SU-DHL-6 (cell line): ENCODE measurements around the gene PTPRK.

Source experiments
- H2AFZ ChIP-seq: fragments of 200-600 bp; sonication (generic); 2 replicates; pipeline ENCODE4 v1.6.1; 2014; ENCODE audit warnings: low read depth, mild to moderate bottlenecking, moderate library complexity, mixed read lengths, antibody characterized with exemption, low read length; ENCODE audit not compliant: severe bottlenecking
- H3F3A ChIP-seq: fragments of 200-600 bp; shearing (Covaris generic); 2 replicates; pipeline ENCODE4 v1.6.0; 2016; ENCODE audit warnings: antibody characterized with exemption, mild to moderate bottlenecking; ENCODE audit not compliant: insufficient read depth
- H3K27ac ChIP-seq: fragments of 200-600 bp; sonication (generic); 2 replicates; pipeline ENCODE4 v1.5.1; 2016; ENCODE audit warnings: low read depth, mild to moderate bottlenecking, low read length, moderate library complexity, mixed read lengths
- H3K27me3 ChIP-seq: fragments of 200-600 bp; sonication (generic), shearing (Covaris generic); 2 replicates; pipeline ENCODE4 v1.6.0; 2014; ENCODE audit warnings: mild to moderate bottlenecking, low read length
- H3K36me3 ChIP-seq: fragments of 200-600 bp; sonication (generic); 2 replicates; pipeline ENCODE4 v1.6.1; 2014; ENCODE audit warnings: mild to moderate bottlenecking, low read length, mixed read lengths
- H3K4me2 ChIP-seq: fragments of 300-600, 200-600 bp; shearing (Covaris generic), sonication (generic); 2 replicates; pipeline ENCODE4 v1.6.0; 2014; ENCODE audit warnings: low read length, low read depth, mild to moderate bottlenecking; ENCODE audit not compliant: poor library complexity, severe bottlenecking
- H3K4me3 ChIP-seq: fragments of 200-600 bp; sonication (generic); 2 replicates; pipeline ENCODE4 v1.5.1; 2014; ENCODE audit warnings: antibody characterized with exemption, low read length, mild to moderate bottlenecking, mixed read lengths; ENCODE audit not compliant: insufficient read depth, poor library complexity, severe bottlenecking
- H3K79me2 ChIP-seq: fragments of 200-600 bp; sonication (generic); 2 replicates; pipeline ENCODE4 v1.6.1; 2014; ENCODE audit warnings: mild to moderate bottlenecking, low read length, moderate library complexity; ENCODE audit not compliant: insufficient read depth
- H3K9ac ChIP-seq: fragments of 200-600 bp; sonication (generic); 2 replicates; pipeline ENCODE4 v1.7.0; 2014; ENCODE audit warnings: mild to moderate bottlenecking, low read length
- H3K9me2 ChIP-seq: fragments of 200-600 bp; sonication (generic); replicated peaks from 2 replicates; pipeline ENCODE4 v1.6.1; 2014; ENCODE audit warnings: low read length; ENCODE audit not compliant: insufficient read depth
- H3K9me3 ChIP-seq: fragments of 200-600 bp; sonication (generic); 2 replicates; pipeline ENCODE4 v1.6.1; 2014; ENCODE audit warnings: low read length, mixed read lengths; ENCODE audit not compliant: insufficient read depth
- H4K20me1 ChIP-seq: fragments of 200-600 bp; sonication (generic); 2 replicates; pipeline ENCODE4 v1.6.1; 2014; ENCODE audit warnings: low read depth, mild to moderate bottlenecking, antibody characterized with exemption, low read length, moderate library complexity, mixed read lengths
- CTCF ChIP-seq: fragments of 200-600 bp; sonication (generic); IDR thresholded peaks from one replicate; pipeline ENCODE4 v1.5.1; 2017; ENCODE audit warnings: antibody characterized with exemption, mild to moderate bottlenecking, low read length, moderate library complexity; ENCODE audit not compliant: insufficient read depth, poor library complexity, severe bottlenecking
- EZH2phosphoT487 ChIP-seq: fragments of 200-600 bp; sonication (generic), shearing (Covaris generic); conservative IDR thresholded peaks from 2 replicates; pipeline ENCODE4 v1.6.1; 2018; ENCODE audit warnings: mild to moderate bottlenecking, antibody characterized with exemption, low read length, moderate library complexity, mixed read lengths

Gene PTPRK

GRCh38 chr6:127939442-127940066 is 580.8 kb downstream of the PTPRK start:
- H3K27ac ChIP-seq: no peak overlapping the region

GRCh38 chr6:127938701-127939100 is 581.7 kb downstream of the PTPRK start:
- Histone ChIP-seq H3K9ac (no peak overlapping the region), H3K4me3 (no peak overlapping the region), H3K9me2 (no peaks in the 10 kb centered on the region), H3F3A (no peaks in the 10 kb centered on the region), H4K20me1 (no peaks in the 10 kb centered on the region), H3K79me2 (no peaks in the 10 kb centered on the region), H3K27ac (no peak overlapping the region), H3K27me3 (no peaks in the 10 kb centered on the region), H3K4me2 (no peak overlapping the region), H2AFZ (no peak overlapping the region), H3K9me3 (no peaks in the 10 kb centered on the region), H3K36me3 (no peaks in the 10 kb centered on the region)
- TF ChIP-seq EZH2phosphoT487: no peak
- no peak for TF ChIP-seq CTCF

More at GRCh38 chr6:127939442-127940066, 580.8 kb downstream of the PTPRK start:
- Histone ChIP-seq H3K36me3 (no peaks in the 10 kb centered on the region), H3K9ac (no peak overlapping the region), H3K27me3 (no peaks in the 10 kb centered on the region), H3K4me3 (no peak overlapping the region), H3K9me2 (no peaks in the 10 kb centered on the region), H3K9me3 (no peaks in the 10 kb centered on the region), H3K4me2 (no peak overlapping the region), H3K79me2 (no peaks in the 10 kb centered on the region), H2AFZ (no peak overlapping the region), H4K20me1 (no peaks in the 10 kb centered on the region), H3F3A (no peaks in the 10 kb centered on the region)
- no peak for TF ChIP-seq EZH2phosphoT487
- no peak for TF ChIP-seq CTCF

- Histone ChIP-seq H3K9me3 (0 out of 2 replicates have a peak, but pooled peaks cover under 1% of the 10 kb centered on the region), H3K4me2 (no peak overlapping the region), H3K9ac (no peak overlapping the region)
Measured at GRCh38 chr6:127937747-127938146, 582.7 kb downstream of the PTPRK start.

More at GRCh38 chr6:127937747-127938146, 582.7 kb downstream of the PTPRK start:
- no peak for TF ChIP-seq EZH2phosphoT487
- TF ChIP-seq CTCF: no peak
- H2AFZ ChIP-seq: no peak overlapping the region
- no peaks in the 10 kb centered on the region for H3K27me3 ChIP-seq
- H3F3A ChIP-seq: no peaks in the 10 kb centered on the region
- no peaks in the 10 kb centered on the region for H3K36me3 ChIP-seq
- H3K4me3 ChIP-seq: no peak overlapping the region
- H3K27ac ChIP-seq: no peak overlapping the region
- H4K20me1 ChIP-seq: no peaks in the 10 kb centered on the region
- H3K79me2 ChIP-seq: no peaks in the 10 kb centered on the region
- no peaks in the 10 kb centered on the region for H3K9me2 ChIP-seq
